HepG2 (cell line): Measurements from ENCODE around the gene FRS2. TPM values are rescaled to one million over a fixed set of nuclear protein-coding genes. Genes with fewer than 3 reads are reported as not detected.

Experiments
- ATAC-seq: fragments of 200-7000 bp; cut with Tn5 transposase; 3 replicates; pipeline ENCODE4 v1.9.1; 2020; ENCODE audit warnings: mild to moderate bottlenecking, moderate library complexity
- BruUV-seq: library from RNA; stranded (reverse); fragments of 400-500 nt; replicated peaks from 2 replicates; lab custom pipeline; 2021; lab: Mats Ljungman, UMichigan
- CTCF ChIA-PET: fragments of 300-600 bp; formaldehyde crosslinking; extraction: SDS; loops from one replicate; lab custom pipeline; 2021; ENCODE audit warnings: low total read pairs, inconsistent platforms, low intra/inter-chr PET ratio; lab: Yijun Ruan, JAX
- POLR2A ChIA-PET: fragments of 350-600 bp; sonication (Branson Sonifier 250); formaldehyde crosslinking; loops from one replicate; lab custom pipeline; 2020; ENCODE audit warnings: antibody characterized with exemption, inconsistent platforms; lab: Yijun Ruan, JAX
- DNase-seq: peaks from one replicate; pipeline ENCODE4 v3.0.0-alpha.2; 2015; ENCODE audit warnings: low spot score
- FAIRE-seq: peaks from 3 replicates; lab custom pipeline; 2011; peaks lifted over from hg19 to GRCh38; lab: Jason Lieb, UNC
- H2AFZ ChIP-seq: one replicate; pipeline ENCODE4 v1.6.1; 2011; ENCODE audit warnings: low read length, inconsistent platforms
- H3K27ac ChIP-seq: fragments of 300-600 bp; 3 replicates; pipeline ENCODE4 v1.8.0; 2011; ENCODE audit warnings: mixed run types, mild to moderate bottlenecking, mixed read lengths, low read length, inconsistent platforms; ENCODE audit not compliant: insufficient read depth; ENCODE audit errors: extremely low read length
- H3K27me3 ChIP-seq, 2 experiments: fragments of 200-600 bp in 1 of 2; 2 replicates in 1 of 2; 3 replicates in 1 of 2; pipeline versions ENCODE4 v1.6.0 to v1.8.0; 2011; ENCODE audit warnings: low read length in 2 of 2, mild to moderate bottlenecking in 2 of 2, moderate library complexity in 2 of 2, inconsistent platforms in 1 of 2; ENCODE audit not compliant: insufficient read depth in 2 of 2, control insufficient read depth in 1 of 2
- H3K36me3 ChIP-seq, 2 experiments: fragments of 200-600 bp in 1 of 2; replicated peaks in 1 of 2; 2 replicates in 1 of 2; 3 replicates in 1 of 2; pipeline versions ENCODE4 v1.5.1 to v1.8.0; 2011; ENCODE audit warnings: low read length in 2 of 2, inconsistent platforms in 1 of 2; ENCODE audit not compliant: insufficient read depth in 2 of 2, control insufficient read depth in 1 of 2
- H3K4me1 ChIP-seq: 2 replicates; pipeline ENCODE4 v1.5.1; 2012; ENCODE audit warnings: low read length, inconsistent platforms; ENCODE audit not compliant: insufficient read depth
- H3K4me2 ChIP-seq: 2 replicates; pipeline ENCODE4 v1.6.0; 2011; ENCODE audit warnings: low read depth, low read length, inconsistent platforms
- H3K4me3 ChIP-seq, 3 experiments: fragments of 200-600 bp in 1 of 3; sonication (generic), shearing (Covaris generic) in 1 of 3; replicated peaks in 1 of 3; 2 replicates each; pipeline ENCODE4 v1.5.1; 2011 to 2016; ENCODE audit warnings: low read length in 3 of 3, inconsistent platforms in 2 of 3, low read depth in 2 of 3, mild to moderate bottlenecking in 2 of 3, control low read depth in 1 of 3, mixed read lengths in 1 of 3; ENCODE audit not compliant: insufficient read depth in 1 of 3
- H3K79me2 ChIP-seq: one replicate; pipeline ENCODE4 v1.6.1; 2011; ENCODE audit warnings: low read length, inconsistent platforms; ENCODE audit not compliant: insufficient read depth
- H3K9ac ChIP-seq: 2 replicates; pipeline ENCODE4 v1.6.0; 2011; ENCODE audit warnings: mild to moderate bottlenecking, low read depth, low read length, inconsistent platforms; ENCODE audit not compliant: insufficient read depth
- H3K9me3 ChIP-seq: 2 replicates; pipeline ENCODE4 v1.5.1; 2012; ENCODE audit warnings: mild to moderate bottlenecking, low read length
- H4K20me1 ChIP-seq: 2 replicates; pipeline ENCODE4 v1.6.0; 2011; ENCODE audit warnings: inconsistent platforms, mild to moderate bottlenecking, low read length, moderate library complexity; ENCODE audit not compliant: insufficient read depth
- ADNP ChIP-seq: sonication (generic); formaldehyde crosslinking; IDR thresholded peaks from 2 replicates; pipeline ENCODE4 v1.4.0; 2020; ENCODE audit warnings: missing genetic modification reagents
- CSRNP1 ChIP-seq: sonication (generic); formaldehyde crosslinking; IDR thresholded peaks from 2 replicates; pipeline ENCODE4 v1.8.1; 2023; ENCODE audit warnings: mild to moderate bottlenecking, missing genetic modification reagents
- HNF4G ChIP-seq, 2 experiments: sonication (generic) in 1 of 2; formaldehyde crosslinking in 1 of 2; IDR thresholded peaks; 2 replicates each; pipeline versions ENCODE4 v1.4.0 to v1.6.1; 2011 to 2020; ENCODE audit warnings: borderline replicate concordance in 2 of 2, low read depth in 2 of 2, mild to moderate bottlenecking in 2 of 2, low read length in 1 of 2, missing genetic modification reagents in 1 of 2, moderate library complexity in 1 of 2
- JUN ChIP-seq: sonication (generic); formaldehyde crosslinking; IDR thresholded peaks from 2 replicates; pipeline ENCODE4 v1.4.0; 2020; ENCODE audit warnings: mild to moderate bottlenecking, missing genetic modification reagents
- MBNL3 ChIP-seq: fragments of 250-450 bp; sonication (Bioruptor Pico); conservative IDR thresholded peaks from 2 replicates; pipeline ENCODE4 v1.8.0; 2022; ENCODE audit warnings: mild to moderate bottlenecking, inconsistent platforms
- SNAPC2 ChIP-seq: sonication (generic); formaldehyde crosslinking; IDR thresholded peaks from 2 replicates; pipeline ENCODE4 v1.8.1; 2022; ENCODE audit warnings: mild to moderate bottlenecking, missing genetic modification reagents
- SP140L ChIP-seq: sonication (generic); formaldehyde crosslinking; IDR thresholded peaks from 2 replicates; pipeline ENCODE4 v1.4.0; 2020; ENCODE audit warnings: missing genetic modification reagents, borderline replicate concordance
- TCF7L2 ChIP-seq: IDR thresholded peaks from 2 replicates; pipeline ENCODE4 v1.6.1; 2011; ENCODE audit warnings: mild to moderate bottlenecking, low read depth, low read length, moderate library complexity
- ZNF609 ChIP-seq: sonication (generic); formaldehyde crosslinking; IDR thresholded peaks from 2 replicates; pipeline ENCODE4 v1.4.0; 2020; ENCODE audit warnings: mild to moderate bottlenecking, missing genetic modification reagents, borderline replicate concordance
- ZNF614 ChIP-seq: IDR thresholded peaks from 2 replicates; pipeline ENCODE4 v1.6.1; 2018; ENCODE audit warnings: missing biosample characterization, missing genetic modification reagents, inconsistent platforms, borderline replicate concordance
- ZNF777 ChIP-seq: sonication (generic); formaldehyde crosslinking; IDR thresholded peaks from 2 replicates; pipeline ENCODE4 v1.4.0; 2020; ENCODE audit warnings: missing genetic modification reagents
- ZSCAN12 ChIP-seq: sonication (generic); formaldehyde crosslinking; IDR thresholded peaks from 2 replicates; pipeline ENCODE4 v1.9.0; 2021; ENCODE audit warnings: mild to moderate bottlenecking, missing genetic modification reagents
- WGBS: methylation state at CpG from one replicate; pipeline ENCODE4 v1.1.6; 2017; ENCODE audit warnings: low lambda C conversion rate; 5-methylcytosine and 5-hydroxymethylcytosine counted together
- in situ Hi-C: cut with HindIII; loops from 2 replicates; pipeline ENCODE4 v1.10.0; 2017; ENCODE audit warnings: low pct_unique_long_range_greater_than_20kb; ENCODE audit not compliant: extremely low pct_ligation_motif_present
- intact Hi-C: fragments of 100-400 bp; cut with micrococcal nuclease; formaldehyde crosslinking; loops from one replicate; pipeline ENCODE4 v1.10.0; 2022; ENCODE audit not compliant: unreplicated experiment
- polyA plus RNA-seq, 8 experiments: library from polyadenylated mRNA; depleted of rRNA in 3 of 8; stranded (reverse) in 7 of 8; unstranded in 1 of 8; fragments of >200 nt; fragmentation: Illumina TruSeq in 4 of 8; extraction: Trizol in 4 of 8; gene quantifications; 2 replicates each; pipeline versions ENCODE4 v1.2.1 to v1.2.3, GENCODE V29; 2011 to 2016; ENCODE audit warnings: low read depth in 4 of 8, missing spikeins in 1 of 8, mixed read lengths in 1 of 8; ENCODE audit not compliant: insufficient read depth in 1 of 8
- total RNA-seq, 5 experiments: library from RNA; depleted of rRNA; stranded (reverse); fragments of >200 nt; fragmentation: Illumina TruSeq; extraction: Trizol; gene quantifications; 2 replicates each; pipeline ENCODE4 v1.2.3, GENCODE V29; 2016; ENCODE audit warnings: low read depth in 1 of 5
- TF ChIP-seq, protein P1 (sequence below): sonication (generic); formaldehyde crosslinking; IDR thresholded peaks from 2 replicates; pipeline ENCODE4 v1.8.0; 2022; ENCODE audit warnings: mild to moderate bottlenecking, missing genetic modification reagents, borderline replicate concordance

Gene FRS2
- total and polyA plus RNA-seq, 2 of the 13 experiments (the other 11 are each of a cell fraction or from before 2014, with no cell fraction given): 8.3 to 16.8 TPM

DNA sequence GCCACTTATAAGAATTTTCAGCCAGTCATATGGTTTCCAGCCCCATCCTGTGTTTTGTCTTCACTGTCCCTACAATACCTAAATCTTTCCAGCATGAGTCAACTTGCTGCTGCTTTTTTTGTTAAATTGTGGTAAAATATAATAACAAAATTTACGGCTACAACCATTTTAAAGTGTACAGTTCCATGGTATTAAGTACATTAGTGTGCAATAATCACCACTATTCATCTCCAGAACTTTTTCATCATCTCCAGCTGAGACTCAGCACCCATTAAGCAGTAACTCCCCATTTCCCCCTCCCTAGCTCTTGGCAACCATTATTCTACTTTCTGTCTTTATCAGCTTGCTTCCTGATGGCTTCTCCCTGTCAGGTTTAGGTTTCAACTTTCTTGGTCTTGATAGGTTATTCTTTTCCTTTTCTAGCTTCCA lies 39.1 kb downstream of the FRS2 start (continued):
- TF ChIP-seq, protein P1, sequence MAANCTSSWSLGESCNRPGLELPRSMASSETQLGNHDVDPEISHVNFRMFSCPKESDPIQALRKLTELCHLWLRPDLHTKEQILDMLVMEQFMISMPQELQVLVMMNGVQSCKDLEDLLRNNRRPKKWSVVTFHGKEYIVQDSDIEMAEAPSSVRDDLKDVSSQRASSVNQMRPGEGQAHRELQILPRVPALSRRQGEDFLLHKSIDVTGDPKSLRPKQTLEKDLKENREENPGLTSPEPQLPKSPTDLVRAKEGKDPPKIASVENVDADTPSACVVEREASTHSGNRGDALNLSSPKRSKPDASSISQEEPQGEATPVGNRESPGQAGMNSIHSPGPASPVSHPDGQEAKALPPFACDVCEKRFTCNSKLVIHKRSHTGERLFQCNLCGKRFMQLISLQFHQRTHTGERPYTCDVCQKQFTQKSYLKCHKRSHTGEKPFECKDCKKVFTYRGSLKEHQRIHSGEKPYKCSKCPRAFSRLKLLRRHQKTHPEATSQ (CRISPR knock-in tag): no peak
- TF ChIP-seq ZNF777 (CRISPR knock-in tag): no peak
- TF ChIP-seq MBNL3 (CRISPR knock-in tag): no peak

DNA sequence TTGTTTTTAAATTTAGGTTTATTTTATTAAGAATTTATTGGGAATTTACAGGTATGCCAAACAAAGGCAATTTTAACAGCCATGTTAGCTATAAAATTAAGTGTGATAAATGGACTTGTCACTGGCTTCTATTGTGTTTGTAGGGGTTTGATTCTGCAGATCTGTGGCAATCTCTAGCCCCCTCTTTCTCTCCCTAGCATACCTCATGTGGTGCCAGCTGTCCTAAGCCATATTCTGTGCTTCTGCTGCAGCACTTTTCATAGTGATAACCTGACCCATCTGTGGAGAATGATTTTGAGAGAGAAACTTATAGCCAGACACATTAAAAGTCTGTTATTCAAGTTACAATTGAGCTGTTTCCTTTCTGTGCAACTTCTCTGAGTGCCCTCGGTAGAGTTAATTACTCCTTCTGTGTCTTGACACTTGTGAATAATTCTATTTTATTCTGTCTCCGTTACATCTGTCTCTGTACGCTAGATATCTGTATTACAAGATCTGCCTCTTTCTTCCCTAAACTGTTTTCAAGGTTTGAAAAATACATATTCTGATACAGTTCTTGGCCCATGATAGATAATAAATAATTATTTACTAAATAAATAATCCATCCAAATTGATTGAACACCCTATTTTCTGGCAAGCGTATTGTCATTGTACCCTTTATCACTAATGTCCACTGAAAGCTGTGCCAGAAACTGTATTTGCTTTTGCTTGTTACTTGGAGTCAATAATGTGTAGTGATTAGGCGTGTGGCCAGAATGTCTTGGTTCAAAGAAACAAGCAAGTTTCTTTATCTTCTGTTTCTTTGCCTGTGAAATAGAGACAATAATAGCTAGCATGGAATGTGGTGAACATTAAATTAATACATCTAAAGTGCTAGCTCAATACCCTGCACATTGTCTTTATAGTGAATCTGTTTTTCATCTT lies 40.0 kb downstream of the FRS2 start:
- no peak overlapping the region for H3K4me2 ChIP-seq
- no peak overlapping the region for H3K4me3 ChIP-seq
- 94% methylated on average over 5 of the region's 5 CpGs for WGBS
- peaks cover 0 to 4% of the 10 kb centered on the region in 2 experiments; a peak in 1 of 5 replicates for H3K36me3 ChIP-seq
- no peaks in the 10 kb centered on the region for H3K9me3 ChIP-seq
- ChIA-PET CTCF (no interaction called here), POLR2A (no interaction called here)
- H3K4me1 ChIP-seq: peaks cover 4% of the 10 kb centered on the region; the same call in 1 of the 2 replicates
- intact Hi-C loops (no loop called here), in situ Hi-C loops (no loop called here)
- peaks cover 90% of the 10 kb centered on the region for H3K79me2 ChIP-seq
- FAIRE-seq (no peak), ATAC-seq (no peak), DNase-seq (no peak)
- H3K27ac ChIP-seq: no peak overlapping the region
- H3K9ac ChIP-seq: no peak overlapping the region
- peaks cover 13% of the 10 kb centered on the region for H4K20me1 ChIP-seq
- H2AFZ ChIP-seq: no peak overlapping the region
- H3K27me3 ChIP-seq: no peaks in the 10 kb centered on the region
- no TSS peak for BruUV-seq
- no peak for TF ChIP-seq JUN (CRISPR knock-in tag)
- no peak for TF ChIP-seq ZNF614 (CRISPR knock-in tag)
- TF ChIP-seq ZNF609 (CRISPR knock-in tag): no peak
- TF ChIP-seq HNF4G (IDR thresholded peaks at IDR 0.05; ENCODE audit: borderline replicate concordance, low read depth, low read length): no peak
- TF ChIP-seq HNF4G (CRISPR knock-in tag; IDR thresholded peaks at IDR 0.05; ENCODE audit: borderline replicate concordance, low read depth): no peak
- no peak for TF ChIP-seq ZSCAN12 (CRISPR knock-in tag)
- TF ChIP-seq SP140L (CRISPR knock-in tag): no peak
- no peak for TF ChIP-seq CSRNP1 (CRISPR knock-in tag)
- TF ChIP-seq ADNP (CRISPR knock-in tag): no peak
- no peak for TF ChIP-seq SNAPC2
- no peak for TF ChIP-seq TCF7L2
